Raji (cell line): ENCODE measurements around the gene SCRN2.

ENCODE experiments used
- POLR2A ChIP-seq: IDR thresholded peaks from 2 replicates; pipeline ENCODE4 v1.6.1; 2011; ENCODE audit warnings: low read depth, low read length, control low read depth; ENCODE audit not compliant: insufficient read depth

The SCRN2 gene

DNA sequence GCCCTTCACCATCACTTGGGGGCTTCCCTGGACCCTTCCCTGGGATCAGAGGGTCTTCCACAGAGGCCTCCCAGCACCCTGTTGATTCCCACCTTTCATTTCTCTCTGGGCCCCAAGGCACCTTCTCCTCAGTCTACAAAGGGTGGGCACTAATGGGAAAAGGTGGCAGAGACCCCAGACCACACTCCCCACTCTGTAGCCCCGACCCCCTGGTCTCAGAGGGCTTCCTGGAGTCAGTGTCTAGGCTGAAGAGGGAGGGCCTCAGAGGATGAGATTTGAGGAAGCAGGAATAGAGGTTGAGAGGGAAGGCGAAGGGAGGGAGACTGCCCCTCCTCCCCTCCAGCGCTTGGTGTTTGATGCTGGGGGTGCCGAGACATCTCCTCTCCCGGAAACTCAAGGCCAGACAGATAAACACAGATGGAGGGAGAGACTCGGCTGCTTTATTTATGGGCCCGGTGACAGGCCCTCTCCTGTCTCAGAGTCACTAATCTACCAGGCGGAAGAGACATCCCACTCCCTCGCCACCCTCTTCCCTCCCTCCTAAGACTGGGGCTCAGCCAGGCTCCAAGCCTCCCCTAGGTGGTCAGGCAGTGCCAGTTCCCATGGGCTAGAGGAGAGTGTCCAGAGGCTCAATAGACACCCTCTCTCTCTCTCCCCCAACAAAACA is 36.4 kb upstream of the SCRN2 start:
- TF ChIP-seq POLR2A = no peak

DNA sequence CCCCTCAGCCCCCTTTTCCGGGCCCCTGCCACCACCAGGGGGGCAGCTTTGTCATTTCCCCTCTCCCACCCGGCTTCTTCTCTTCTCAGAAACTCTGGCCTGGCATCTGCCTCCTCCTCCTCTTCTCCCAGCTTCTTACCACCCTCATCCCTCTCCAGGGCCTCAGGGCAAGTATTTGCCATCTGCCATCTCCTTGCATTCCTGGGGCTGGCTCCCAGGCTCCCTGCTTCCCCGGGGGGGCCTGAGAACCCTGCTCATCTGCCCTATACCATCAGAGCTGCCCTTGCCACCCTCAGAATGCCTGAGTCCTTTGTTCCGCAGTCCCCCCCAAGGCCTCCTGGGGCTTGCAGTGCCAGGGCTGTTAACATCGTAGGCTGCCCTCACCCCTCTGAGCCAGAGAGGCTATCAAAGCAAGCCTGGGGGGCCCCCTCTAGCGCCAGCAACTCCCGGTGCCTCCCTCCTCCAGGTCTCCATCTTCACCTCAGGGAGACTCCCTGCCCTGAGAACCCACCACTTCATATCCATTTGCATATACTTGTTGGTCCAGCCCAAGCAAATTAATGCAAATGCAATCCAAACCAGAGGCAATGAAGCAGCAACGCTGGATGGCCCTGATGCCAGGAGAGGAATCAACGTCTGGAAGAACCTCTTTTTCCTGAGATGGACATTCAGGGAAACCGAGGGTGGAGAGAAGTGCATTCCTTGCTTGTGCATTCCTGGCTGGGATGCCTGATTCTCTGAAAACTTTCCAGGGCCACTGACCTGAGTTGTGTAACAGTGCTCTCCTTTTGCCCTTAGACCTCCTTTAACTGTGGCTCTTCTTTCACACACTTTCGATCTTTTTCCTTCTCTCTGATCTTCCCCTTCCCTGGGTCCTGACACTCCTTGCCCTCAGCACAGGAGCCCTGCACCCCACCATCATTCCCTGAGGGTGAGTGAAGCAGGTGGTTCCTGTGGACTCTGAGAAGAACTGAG is 34.2 kb upstream of the SCRN2 start:
- no peak for TF ChIP-seq POLR2A

DNA sequence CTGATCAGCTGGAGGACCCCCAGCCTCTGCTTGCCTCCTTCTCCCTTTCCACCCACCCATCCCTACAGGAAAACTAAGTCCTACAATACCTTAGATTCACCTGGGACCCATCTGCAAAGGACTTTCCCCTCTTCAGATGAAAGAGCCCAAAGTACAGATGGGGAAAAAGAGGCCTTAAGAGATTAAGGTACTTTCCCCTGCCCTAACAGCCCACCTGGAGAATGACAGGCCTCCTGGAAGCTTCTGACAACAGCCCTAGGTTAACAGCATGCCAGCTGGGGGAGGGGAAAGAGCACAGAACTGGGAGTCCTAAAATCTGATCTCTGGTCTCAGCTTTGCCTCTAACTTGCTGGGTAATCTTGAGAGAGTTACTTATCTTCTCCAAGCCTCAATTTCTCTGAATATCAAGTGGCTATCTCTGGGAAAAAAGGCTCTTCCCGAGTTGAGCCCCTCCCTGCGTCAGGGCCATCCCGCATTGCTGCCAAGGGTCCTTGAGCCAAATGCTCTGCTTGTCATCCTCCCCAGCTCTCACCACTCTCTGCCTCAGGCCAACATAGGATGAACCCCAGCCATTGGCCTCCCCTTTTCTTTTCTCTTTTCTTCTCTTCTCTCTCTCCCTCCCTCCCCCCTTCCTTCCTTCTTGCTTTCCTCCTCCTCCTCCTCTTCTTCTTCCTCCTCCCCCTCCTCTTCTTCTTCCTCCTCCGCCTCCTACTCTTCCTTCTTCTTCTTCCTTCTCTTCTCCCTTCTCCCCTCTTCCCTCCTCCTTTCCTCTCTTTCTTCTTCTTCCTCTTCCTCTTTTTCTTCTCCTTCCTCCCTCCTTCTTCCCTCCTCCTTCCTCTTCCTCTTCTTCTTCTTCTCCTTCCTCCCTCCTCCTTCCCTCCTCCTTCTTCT is 32.4 kb upstream of the SCRN2 start:
- TF ChIP-seq POLR2A = no peak

DNA sequence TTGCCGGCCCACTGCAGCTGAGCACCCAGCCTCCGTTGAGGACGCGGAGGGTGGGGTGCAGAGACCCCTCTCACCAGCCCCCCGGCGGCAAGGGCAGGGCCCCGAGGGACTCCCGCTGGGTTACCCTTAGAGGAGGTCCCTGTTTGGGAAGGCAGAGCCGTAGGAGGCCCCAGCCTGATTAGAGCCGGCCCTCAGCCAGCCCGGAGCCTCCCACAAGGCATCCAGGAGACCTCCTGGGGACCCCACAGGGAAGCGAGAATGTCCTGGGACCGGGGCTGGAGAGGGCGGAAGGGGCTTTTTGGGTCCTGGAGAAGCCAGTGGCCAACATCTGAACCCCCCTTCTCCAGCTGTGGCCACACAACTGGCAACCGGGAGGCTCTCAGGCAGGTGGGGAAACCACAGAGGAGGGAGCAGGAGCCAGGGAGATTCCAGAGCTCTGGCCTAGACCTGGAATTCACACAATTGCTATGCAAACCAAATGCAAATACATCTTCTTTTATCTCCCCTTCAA is 31.6 kb upstream of the SCRN2 start:
- TF ChIP-seq POLR2A = no peak

DNA sequence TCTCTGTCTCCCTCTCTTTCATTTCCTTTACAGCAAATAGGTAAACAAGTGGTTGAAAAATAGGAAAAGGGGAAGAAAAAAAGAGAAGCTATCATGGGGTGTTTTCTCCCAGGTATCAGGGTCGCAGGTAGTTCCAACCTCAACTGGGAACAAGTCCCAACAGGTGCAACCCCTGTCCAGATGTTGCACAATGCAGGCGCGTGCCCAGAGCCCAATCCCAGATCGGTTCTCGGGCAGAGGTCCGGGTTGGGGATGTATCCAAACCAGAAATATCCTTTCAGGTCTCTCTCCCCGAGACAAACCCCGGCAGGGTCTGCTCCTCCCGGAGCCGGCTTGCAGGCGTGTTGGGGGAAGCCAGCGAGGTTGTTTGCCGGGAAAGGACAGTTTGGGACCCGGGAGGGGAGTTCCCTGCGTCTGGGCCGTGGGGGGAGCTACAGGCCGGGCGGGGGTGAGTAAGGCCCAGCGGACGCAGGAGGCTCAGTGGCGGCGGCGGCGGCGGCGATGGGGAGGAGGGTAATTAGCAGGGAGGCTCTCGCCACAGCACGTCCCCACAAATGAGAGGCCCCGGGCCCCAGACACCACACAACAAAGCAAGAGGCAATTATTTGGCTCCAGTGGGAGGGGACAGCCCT is 31.1 kb upstream of the SCRN2 start:
- TF ChIP-seq POLR2A = no peak

DNA sequence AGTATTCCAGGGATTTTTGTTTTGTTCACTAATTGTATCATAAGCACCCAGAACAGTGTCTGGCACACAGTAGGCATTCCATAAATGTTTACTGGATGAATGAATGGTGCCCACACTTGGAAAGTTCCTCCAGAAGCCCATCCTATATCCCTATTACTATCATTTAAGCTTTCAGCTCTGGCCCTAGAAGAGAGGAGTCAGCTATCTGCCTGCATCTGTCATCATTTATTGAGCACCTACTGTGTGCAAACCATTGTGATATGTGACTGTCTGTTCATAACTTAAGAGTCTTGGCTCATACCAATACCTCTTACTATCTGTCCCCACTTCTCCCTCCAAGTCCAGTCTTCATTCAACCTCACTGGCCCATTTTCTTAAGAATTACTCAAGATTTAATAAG is 30.0 kb upstream of the SCRN2 start:
- no peak for TF ChIP-seq POLR2A

DNA sequence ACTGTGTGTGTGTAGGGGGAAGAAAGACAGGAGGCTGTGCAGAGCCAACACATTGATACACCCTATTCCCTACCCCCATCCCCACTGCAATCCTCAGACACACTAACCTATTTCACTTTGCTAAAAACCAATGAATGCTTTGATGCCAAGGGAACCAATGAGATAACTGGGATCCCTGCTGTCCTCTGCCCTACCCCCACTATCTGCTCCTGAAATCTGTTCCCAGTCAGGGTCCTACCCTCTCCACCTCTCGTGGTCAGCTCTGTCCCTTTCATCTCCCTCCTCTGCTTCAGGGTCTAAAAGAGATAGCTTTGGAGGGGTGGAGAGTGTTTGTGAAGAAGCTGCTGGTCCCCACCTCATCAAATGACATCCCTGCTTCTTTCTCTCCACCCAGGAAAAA is 29.0 kb upstream of the SCRN2 start:
- TF ChIP-seq POLR2A = no peak

DNA sequence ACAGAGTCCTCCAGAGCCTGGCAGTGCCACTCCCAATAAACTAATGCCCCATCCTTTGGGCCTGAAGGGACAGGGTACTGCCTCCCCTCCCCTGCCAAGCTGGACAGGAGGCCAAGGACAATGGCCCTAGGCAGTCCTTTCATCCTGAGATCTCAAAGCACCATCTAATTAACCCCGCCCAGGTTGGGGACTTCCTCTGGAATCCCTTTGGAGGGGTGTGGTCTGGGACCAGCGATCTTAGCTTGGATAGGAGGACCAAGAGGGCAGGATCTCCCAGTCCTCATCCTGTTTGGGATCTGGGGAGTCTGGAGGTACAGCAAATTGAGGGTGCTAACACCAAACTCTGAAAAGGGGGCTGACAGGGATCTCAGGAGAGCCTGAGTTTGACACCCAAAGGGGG is 28.0 kb upstream of the SCRN2 start:
- no peak for TF ChIP-seq POLR2A

DNA sequence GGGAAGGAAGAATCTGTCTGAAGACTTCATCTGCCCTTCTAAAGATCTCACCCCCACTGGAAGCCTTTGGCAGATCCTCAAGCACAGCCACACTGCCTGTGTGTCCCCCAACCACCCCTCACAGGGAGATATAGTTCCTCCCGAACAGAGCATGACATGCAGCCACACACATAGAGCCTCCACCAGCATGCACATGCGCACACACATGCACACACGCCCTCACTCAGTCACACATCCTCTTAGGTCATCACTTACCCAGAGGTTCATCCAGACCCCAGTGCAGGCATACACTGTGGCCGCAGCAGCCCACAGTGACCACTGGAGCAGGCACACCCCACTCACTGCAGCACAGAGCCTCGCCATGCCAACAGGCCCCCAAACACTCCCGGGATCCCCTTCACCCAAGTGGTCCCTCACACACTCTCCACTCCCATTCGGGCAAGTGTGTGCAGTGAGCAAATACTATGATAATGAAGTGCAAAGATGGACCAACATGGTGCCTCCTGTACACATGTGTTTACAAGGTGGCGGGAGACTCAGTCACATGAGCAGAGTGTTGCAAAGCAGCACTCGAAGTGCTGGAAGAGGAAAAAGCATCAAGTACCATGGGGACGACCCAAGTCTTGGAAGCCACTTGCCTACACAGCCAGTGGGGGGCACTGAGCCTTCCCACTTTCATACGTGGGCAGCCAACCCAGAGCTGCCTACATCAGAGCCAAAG is 26.9 kb upstream of the SCRN2 start:
- no peak for TF ChIP-seq POLR2A

DNA sequence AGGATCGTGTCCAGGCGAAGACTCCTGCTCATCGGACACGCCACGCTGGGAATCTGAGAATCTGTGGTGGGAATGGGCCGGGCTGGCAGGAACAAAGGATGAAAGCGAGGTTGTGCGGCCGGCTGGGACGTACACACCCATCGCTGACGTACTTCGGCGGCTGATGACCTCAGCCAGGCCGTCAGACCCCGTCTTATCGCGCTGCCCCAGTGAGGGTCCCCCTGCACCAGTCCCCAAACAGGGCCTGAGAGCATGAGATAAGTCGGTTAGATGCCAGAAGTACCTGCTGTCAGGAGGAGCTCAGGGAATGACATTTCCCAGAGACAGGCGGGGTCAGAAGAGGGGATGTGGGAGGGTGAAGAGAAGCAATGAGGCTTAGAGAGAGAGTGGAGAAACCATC is 25.9 kb upstream of the SCRN2 start:
- TF ChIP-seq POLR2A = no peak

DNA sequence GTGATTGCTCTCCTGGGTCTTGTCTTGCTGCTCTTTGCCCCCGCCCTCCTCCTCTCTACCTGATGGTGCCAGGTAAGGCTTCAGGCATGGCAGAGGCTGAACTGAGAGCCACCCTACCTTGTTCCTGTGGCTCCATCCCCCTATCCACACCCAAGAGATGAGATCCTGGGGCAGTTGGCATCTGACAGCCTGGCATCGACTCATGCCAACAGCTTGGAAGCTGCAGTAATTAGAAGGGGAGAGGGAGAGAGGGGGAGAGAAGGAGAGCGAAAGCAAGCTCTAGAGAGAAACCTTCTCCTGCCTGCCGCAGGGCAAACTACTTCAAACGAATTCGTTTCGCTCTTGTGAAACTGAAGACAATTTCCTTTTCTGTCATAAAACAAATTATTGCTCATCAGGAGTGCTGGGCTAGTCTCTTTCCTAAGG is 23.7 kb upstream of the SCRN2 start:
- TF ChIP-seq POLR2A = no peak

DNA sequence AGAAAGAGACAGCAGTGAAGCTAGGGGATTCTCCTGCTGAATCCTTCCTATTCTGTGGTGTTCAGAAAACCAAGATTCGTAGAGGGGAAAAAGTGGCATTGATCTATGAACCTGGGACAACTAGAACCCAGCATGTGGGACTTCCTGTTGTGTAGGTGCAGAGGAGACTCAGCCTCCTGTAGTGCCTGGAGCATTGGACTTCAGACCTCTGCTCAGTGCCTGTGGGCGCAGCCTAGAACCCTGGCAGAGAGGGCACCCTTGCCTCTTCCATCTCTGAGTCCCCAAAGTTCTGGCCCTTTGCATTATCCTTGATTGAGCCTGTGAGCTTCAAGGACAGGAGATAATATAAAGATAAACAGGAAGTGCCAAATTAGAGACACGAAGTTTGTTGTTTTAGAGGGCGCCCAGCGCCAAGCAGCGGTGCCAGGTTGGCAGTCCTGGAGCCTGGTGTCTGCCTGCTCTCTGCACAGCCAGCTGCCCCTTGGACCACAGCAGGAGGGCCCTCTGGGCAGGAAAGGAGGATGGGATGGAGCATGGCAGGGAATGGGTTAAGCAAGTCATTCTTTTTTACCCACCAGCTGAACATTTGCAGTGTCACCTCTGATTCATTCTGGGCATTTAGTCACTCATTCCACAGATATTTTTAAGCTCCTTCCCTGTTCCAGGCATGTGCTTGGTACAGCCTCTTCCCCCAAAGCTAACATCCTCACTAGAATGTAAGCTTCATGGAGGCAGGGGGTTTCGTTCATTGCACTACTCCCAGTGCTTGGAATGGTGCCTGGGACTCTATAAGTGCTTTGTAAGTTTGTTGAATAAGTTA is 21.8 kb upstream of the SCRN2 start:
- TF ChIP-seq POLR2A = no peak

DNA sequence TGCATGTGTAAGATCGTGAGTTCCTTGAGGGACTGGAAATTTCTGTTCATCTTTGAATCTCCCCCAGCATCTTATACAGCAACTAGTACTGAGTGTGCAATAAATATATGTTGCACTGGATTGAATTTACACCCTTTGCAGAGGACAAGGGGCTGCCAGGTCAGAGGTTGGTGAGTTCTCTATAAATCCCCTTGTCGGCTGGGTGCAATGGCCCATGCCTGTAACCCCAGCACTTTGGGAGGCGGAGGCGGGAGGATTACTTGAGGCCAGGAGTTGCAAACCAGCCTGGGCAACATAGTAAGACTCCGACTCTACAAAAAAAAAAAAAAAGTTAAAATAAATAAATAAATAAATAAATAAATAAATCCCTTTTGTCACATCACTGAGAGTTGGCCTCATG is 19.3 kb upstream of the SCRN2 start:
- no peak for TF ChIP-seq POLR2A
